Activated T-helper 2 cell treated with anti-CD3 and anti-CD28 coated beads, Interferon-gamma antibody, Interleukin-2, Interleukin-4, amounts not matched to agents 10 μg/mL and 5 μg/mL and 100 μg/mL, durations not matched to agents 14 hours and 24 hours and 36 hours (primary cell): ENCODE measurements around the gene KCNN2. TPM values are rescaled to one million over a fixed set of nuclear protein-coding genes. Genes with fewer than 3 reads are reported as not detected.
"Not testable (repeated sequence)": the region's sequence is repeated elsewhere in the genome, so short reads cannot be mapped to it uniquely, and the experiment has no call there.

ENCODE experiments used
- DNase-seq: peaks from one replicate; pipeline ENCODE4 v3.0.0; 2021; ENCODE audit warnings: low spot score
- H3K27ac Mint-ChIP-seq: one replicate; pipeline ENCODE4 v1.8.0; 2021; ENCODE audit warnings: mixed read lengths
- H3K27me3 Mint-ChIP-seq: one replicate; pipeline ENCODE4 v1.8.0; 2021; ENCODE audit warnings: low read depth, mixed read lengths
- H3K36me3 Mint-ChIP-seq: one replicate; pipeline ENCODE4 v1.8.0; 2021; ENCODE audit warnings: low read depth, mixed read lengths
- H3K4me1 Mint-ChIP-seq: one replicate; pipeline ENCODE4 v1.8.0; 2021; ENCODE audit warnings: low read depth, mixed read lengths
- H3K4me3 Mint-ChIP-seq: one replicate; pipeline ENCODE4 v1.8.0; 2021; ENCODE audit warnings: low read depth, mild to moderate bottlenecking, moderate library complexity, mixed read lengths
- H3K9me3 Mint-ChIP-seq: one replicate; pipeline ENCODE4 v1.8.0; 2021; ENCODE audit warnings: mixed read lengths
- intact Hi-C: fragments of 100-400 bp; cut with micrococcal nuclease; formaldehyde crosslinking; loops from one replicate; pipeline ENCODE4 v1.15.1; 2023
- total RNA-seq: library from RNA; stranded (reverse); gene quantifications from 2 replicates; pipeline ENCODE4 v1.2.3, GENCODE V29; 2022

The KCNN2 gene
- total RNA-seq, 1 donor from 2014 or later: not detected

DNA sequence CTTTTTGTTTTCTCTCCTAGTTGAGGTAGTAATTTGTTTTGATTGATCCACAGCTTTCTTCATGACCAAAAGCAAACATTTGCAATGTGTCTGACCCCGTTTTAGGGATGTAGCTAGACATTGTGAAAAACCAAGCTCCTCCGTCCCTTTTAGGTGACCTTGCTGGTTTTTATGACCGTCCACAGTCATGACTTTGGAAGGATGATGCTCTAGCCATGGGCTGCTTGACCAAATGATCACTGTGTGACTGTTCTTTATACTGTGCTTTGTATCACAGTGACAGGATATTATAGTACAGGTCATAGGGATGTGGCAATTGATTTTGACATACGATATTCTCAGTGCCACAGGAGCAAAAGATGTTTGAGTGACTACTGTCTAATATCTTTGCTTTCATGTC, 54.4 kb downstream of the KCNN2 start:
- Mint-ChIP-seq H3K27me3 (no peaks in the 10 kb centered on the region), H3K4me3 (no peak overlapping the region), H3K4me1 (no peaks in the 10 kb centered on the region), H3K36me3 (no peaks in the 10 kb centered on the region), H3K27ac (no peak overlapping the region), H3K9me3 (no peaks in the 10 kb centered on the region)
- intact Hi-C loops: no loop called here
- DNase-seq: no peak

DNA sequence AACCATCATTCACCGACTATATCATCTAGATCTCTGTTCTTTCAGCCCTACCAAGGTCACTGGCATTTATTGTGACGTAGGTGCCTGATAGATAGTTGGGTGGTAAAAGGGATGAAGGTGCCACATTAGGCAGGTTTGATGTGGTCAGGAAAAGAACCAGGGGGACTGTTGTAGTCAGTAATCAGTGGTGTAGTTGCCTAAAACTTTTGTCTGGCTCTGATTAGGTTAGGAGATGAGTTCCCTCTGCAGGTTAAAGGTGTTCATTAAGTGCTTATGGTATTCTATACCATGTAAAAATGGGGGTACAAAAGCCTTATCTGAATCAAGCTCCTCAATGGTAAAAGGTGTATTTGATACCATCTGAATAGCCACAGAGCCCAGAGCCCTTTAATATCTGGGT, 55.6 kb downstream of the KCNN2 start:
- H3K4me3 Mint-ChIP-seq: no peak overlapping the region
- intact Hi-C loops: no loop called here

DNA sequence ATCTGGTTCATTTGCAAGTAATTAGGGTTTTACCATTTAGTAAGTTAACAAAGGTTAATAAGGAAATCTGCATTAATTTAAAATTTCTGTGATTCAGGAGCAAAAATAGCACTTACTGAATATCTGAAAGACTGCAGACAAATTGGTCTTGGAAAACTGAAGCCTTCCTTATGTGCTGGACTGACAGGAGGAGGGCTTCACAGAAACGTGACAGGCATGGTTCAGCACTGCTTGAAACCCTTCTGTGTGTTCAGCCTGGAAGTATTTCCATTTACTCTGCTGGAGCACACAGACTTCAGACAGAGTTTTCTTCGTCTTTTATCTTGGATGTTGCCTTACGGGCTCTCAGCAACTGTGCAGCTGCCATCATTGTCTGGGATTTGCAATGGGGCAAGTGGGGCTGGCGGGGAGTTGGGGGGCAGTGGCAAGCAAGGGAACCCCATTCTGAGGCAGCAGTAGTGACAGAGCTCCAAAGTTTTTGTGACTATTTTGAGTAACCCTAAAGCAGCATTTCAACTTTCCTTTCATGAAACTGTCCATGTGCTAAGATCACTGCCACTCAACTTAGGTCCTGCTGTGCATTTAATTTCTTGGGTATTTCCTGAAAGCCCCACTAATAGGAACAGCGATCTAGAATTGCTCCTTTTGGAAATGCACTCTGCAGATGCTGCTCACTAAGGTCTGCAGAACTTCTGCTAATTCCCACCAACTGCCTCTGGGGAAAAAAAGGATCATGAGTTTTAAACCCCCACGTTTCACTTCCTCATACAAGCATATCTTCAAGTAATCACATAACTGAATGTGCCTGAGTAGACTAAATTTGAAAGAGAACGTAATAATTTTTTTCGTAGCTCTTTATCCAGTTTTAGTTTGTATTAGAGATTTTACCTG, 56.6 kb downstream of the KCNN2 start:
- Mint-ChIP-seq H3K4me3 (no peak overlapping the region), H3K27ac (no peak overlapping the region), H3K27me3 (no peaks in the 10 kb centered on the region), H3K4me1 (no peaks in the 10 kb centered on the region), H3K36me3 (no peaks in the 10 kb centered on the region), H3K9me3 (no peaks in the 10 kb centered on the region)
- DNase-seq: no peak
- intact Hi-C loops: no loop called here

More for the DNA sequence above, 55.6 kb downstream of the KCNN2 start:
- Mint-ChIP-seq H3K27me3 (no peaks in the 10 kb centered on the region), H3K27ac (no peak overlapping the region), H3K9me3 (no peaks in the 10 kb centered on the region), H3K4me1 (no peaks in the 10 kb centered on the region), H3K36me3 (no peaks in the 10 kb centered on the region)
- DNase-seq: no peak

DNA sequence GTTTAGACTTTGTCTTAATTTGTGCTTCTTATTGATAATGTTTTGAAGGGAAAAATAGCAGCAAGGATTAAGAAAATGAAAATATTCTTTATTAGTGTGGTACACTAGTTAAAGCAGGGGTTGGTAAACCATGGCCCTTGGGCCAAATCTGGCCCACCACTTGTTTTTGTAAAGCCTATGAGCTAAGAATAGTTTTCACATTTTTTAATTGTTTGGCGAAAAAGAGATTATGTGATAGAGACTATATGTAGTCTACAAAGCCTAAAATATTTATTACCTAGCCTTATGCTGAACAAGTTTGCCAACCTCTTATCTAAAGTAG, 57.2 kb downstream of the KCNN2 start:
- no peak for DNase-seq
- Mint-ChIP-seq H3K36me3 (no peaks in the 10 kb centered on the region), H3K4me3 (no peak overlapping the region), H3K27ac (no peak overlapping the region), H3K9me3 (no peaks in the 10 kb centered on the region), H3K27me3 (no peaks in the 10 kb centered on the region), H3K4me1 (no peaks in the 10 kb centered on the region)
- intact Hi-C loops: no loop called here

DNA sequence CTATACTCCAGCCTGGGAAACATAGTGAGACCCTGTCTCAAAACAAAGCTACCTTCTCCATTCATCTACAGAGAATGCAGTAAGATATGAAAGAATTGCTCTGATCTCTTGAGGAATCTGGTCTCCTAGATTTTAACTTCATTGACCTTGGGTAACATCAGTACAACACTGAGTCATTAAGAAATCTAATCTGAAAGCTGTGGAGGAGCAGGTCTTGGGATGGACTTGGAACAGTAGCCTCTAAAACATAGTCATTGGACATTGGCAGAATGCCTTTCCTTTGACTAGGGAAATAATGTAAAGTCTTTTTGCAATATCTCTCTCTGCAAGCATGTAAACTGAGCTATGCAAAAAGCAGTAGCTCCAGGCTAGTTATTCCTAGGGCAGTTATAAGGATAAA, 58.1 kb downstream of the KCNN2 start:
- H3K27ac Mint-ChIP-seq: no peak overlapping the region
- no peak overlapping the region for H3K4me3 Mint-ChIP-seq
- H3K4me1 Mint-ChIP-seq: no peaks in the 10 kb centered on the region
- no peak for DNase-seq
- H3K9me3 Mint-ChIP-seq: no peaks in the 10 kb centered on the region
- H3K36me3 Mint-ChIP-seq: no peaks in the 10 kb centered on the region
- intact Hi-C loops: no loop called here
- no peaks in the 10 kb centered on the region for H3K27me3 Mint-ChIP-seq

DNA sequence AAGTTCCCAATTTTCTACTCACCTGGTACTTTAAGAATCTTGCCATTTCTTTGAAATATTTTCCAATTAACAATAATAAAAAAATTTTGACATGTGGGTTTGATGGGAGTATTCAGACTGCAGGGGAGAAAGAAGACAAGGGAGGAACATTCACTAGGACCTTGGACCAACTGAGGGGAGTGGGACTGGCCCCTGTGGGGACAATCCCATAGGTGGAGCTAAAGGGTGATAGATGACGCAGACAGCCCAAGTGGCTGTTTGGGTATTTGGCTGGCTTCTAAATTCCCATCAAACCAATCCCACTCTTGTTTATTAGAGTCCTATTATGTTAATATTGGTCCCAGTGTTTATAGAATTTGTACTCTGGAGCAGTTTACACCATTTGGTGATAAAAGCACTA, 65.3 kb downstream of the KCNN2 start:
- H3K27ac Mint-ChIP-seq: no peak overlapping the region

DNA sequence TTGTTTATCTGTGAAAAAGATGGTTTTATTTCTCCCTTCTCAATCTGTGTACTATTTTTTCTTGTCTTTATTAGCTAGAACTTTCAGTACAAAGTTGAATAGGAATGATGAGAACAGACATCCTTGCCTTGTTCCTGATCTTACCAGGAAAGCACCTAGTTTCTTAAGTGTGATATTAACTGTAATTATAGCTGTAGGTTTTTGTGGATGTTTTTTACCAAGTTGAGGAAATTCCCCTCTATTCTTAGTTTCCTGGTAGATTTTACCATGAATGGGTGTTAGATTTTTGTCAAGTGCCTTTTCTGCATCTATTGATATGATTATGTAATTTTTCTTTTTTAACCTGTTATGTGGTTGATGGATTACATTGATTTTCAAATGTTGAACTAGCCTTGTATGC, 68.7 kb downstream of the KCNN2 start:
- intact Hi-C loops: no loop called here
- Mint-ChIP-seq H3K4me3 (no peak overlapping the region), H3K9me3 (no peaks in the 10 kb centered on the region), H3K27me3 (no peaks in the 10 kb centered on the region), H3K4me1 (no peaks in the 10 kb centered on the region), H3K27ac (no peak overlapping the region), H3K36me3 (no peaks in the 10 kb centered on the region)
- no peak for DNase-seq

More for the DNA sequence above, 65.3 kb downstream of the KCNN2 start:
- intact Hi-C loops: no loop called here
- Mint-ChIP-seq H3K4me3 (no peak overlapping the region), H3K9me3 (no peaks in the 10 kb centered on the region), H3K4me1 (no peaks in the 10 kb centered on the region), H3K36me3 (no peaks in the 10 kb centered on the region), H3K27me3 (no peaks in the 10 kb centered on the region)
- DNase-seq: no peak

DNA sequence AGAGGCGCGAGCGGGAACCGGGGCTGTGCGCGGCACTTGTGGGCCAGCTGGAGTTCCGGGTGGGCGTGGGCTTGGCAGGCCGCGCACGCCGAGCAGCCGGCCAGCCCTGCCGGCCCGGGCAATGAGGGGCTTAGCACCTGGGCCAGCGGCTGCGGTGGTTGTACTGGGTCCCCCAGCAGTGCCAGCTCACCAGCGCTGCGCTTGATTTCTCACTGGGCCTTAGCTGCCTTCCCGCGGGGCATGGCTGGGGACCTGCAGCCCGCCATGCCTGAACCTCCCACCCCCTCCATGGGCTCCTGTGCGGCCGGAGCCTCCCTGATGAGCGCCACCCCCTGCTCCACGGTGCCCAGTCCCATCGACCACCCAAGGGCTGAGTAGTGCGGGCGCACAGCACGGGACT, 70.8 kb downstream of the KCNN2 start:
- DNase-seq, H3K4me3 Mint-ChIP-seq, H3K36me3 Mint-ChIP-seq, intact Hi-C loops, H3K27me3 Mint-ChIP-seq, H3K27ac Mint-ChIP-seq, H3K9me3 Mint-ChIP-seq, H3K4me1 Mint-ChIP-seq: not testable (repeated sequence)

DNA sequence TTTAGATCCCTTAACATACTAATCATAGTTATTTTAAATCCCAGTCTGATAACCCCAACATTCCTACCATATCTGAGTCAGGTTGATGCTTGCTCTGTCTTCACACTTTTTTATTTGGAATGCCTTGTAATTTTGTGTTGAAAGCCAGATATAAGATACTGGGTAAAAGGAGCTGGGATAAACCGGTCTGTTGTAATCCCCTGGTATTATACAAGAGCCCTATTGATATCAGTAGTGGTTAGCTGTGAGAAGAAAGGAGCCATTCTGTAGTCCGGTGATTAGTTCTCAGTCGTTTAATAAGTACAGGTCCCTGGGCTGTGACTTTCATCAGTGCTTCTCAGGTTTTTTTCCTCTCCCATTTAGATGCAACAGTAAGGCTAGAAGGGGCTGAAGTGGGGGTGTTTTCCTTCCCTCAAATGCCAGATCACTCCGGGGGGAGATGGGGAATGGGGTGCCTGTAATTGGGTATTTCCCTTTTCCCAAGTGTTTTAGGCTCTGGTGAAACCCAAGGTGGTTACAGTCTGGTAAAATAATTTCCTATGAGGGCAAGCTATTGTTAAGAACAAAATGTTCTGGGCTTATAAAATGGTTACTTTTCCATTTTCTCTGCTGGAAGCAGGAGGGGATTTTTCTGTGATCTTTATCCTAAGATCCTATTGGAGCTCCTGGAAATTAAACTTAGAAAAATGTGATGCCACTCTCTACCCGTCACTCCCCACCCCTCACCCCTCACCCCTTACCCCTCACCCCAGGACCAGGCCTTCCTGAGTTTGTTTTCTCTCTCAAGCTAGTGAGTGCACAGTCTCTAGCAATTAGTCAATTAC, 72.7 kb downstream of the KCNN2 start:
- no peak overlapping the region for H3K4me3 Mint-ChIP-seq
- no peaks in the 10 kb centered on the region for H3K9me3 Mint-ChIP-seq
- H3K27ac Mint-ChIP-seq: no peak overlapping the region
- no peaks in the 10 kb centered on the region for H3K36me3 Mint-ChIP-seq
- H3K27me3 Mint-ChIP-seq: no peaks in the 10 kb centered on the region
- H3K4me1 Mint-ChIP-seq: no peaks in the 10 kb centered on the region
- intact Hi-C loops: no loop called here
- no peak for DNase-seq

DNA sequence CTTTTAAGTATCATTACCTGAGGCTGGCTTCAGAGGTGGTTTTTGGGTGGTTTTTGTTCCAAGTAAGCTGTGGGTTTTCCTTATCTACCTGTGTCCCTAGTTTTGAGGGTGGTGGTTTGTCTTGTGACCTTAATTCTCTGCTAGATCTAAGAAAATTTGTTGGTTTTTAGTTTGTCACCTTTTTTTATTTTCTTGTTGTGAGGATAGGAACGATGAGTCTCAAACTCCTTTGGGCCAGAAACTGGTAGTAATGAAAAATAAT, 73.3 kb downstream of the KCNN2 start:
- Mint-ChIP-seq H3K27ac (no peak overlapping the region), H3K4me3 (no peak overlapping the region), H3K4me1 (no peaks in the 10 kb centered on the region), H3K9me3 (no peaks in the 10 kb centered on the region), H3K27me3 (no peaks in the 10 kb centered on the region), H3K36me3 (no peaks in the 10 kb centered on the region)
- intact Hi-C loops: no loop called here
- DNase-seq: no peak

DNA sequence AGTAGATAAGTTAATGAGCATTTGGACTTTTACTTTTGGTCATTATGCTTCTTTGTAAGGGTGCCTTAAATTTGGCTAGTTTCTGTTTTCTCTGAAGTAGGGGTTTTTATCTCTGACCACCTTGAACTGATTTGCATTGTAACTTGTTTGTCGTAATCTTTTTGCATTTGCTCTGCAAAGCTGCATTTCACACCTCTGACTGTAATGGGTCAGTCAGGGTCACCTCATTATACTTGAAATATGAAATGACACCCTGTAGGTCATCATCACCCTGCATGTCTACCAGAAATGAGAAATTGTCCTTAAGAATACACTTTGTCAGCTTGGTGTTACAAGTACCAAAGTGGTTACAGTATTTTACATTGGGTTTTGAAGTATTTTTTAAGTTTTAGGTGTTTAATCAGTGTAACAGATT, 74.0 kb downstream of the KCNN2 start:
- H3K9me3 Mint-ChIP-seq: no peaks in the 10 kb centered on the region
- H3K36me3 Mint-ChIP-seq: no peaks in the 10 kb centered on the region
- no peaks in the 10 kb centered on the region for H3K27me3 Mint-ChIP-seq
- no peaks in the 10 kb centered on the region for H3K4me1 Mint-ChIP-seq
- DNase-seq: no peak
- intact Hi-C loops: no loop called here
- no peak overlapping the region for H3K4me3 Mint-ChIP-seq
- no peak overlapping the region for H3K27ac Mint-ChIP-seq

DNA sequence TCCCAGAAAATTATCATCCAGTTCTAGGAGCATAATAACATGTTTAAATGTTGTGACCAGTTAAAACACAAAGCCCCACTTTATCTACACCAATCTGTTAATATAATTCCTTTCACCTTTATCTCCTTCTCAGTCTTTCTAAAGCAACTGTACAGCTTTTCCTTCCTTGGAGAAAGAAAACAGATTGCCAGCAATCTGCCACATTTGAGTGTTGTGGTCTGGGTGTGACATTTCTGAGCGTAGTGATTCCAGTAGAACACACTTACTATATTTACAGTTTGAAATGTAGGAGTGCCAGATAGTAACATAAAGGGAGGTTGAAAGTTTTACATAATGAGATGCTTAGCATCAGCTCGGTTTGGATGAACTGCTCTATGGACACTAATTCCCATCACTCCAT, 76.1 kb downstream of the KCNN2 start:
- Mint-ChIP-seq H3K36me3 (no peaks in the 10 kb centered on the region), H3K4me1 (no peaks in the 10 kb centered on the region)

DNA sequence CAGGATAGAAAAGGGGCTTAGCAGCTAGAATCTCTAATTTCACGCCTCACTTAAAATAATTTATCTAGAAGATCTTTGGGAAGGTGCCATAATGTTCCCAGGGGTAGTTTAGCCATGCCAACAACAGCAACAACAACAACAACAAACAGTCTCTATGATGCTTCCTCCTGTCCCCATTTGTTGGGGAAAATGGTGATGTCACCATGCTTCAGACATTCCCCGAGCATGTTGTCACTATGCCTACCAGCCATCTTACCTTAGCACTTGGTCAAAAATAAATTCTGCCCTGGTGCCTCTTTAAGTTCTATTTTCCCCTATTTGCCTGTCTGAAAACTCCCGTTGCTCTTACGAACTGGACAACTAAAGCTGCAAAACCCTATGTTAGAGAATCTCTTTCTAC, 76.6 kb downstream of the KCNN2 start:
- intact Hi-C loops: no loop called here
- Mint-ChIP-seq H3K27ac (no peak overlapping the region), H3K27me3 (no peaks in the 10 kb centered on the region), H3K9me3 (no peaks in the 10 kb centered on the region), H3K36me3 (no peaks in the 10 kb centered on the region), H3K4me3 (no peak overlapping the region), H3K4me1 (no peaks in the 10 kb centered on the region)
- no peak for DNase-seq

More for the DNA sequence above, 76.1 kb downstream of the KCNN2 start:
- intact Hi-C loops: no loop called here
- Mint-ChIP-seq H3K4me3 (no peak overlapping the region), H3K27me3 (no peaks in the 10 kb centered on the region), H3K9me3 (no peaks in the 10 kb centered on the region), H3K27ac (no peak overlapping the region)
- DNase-seq: no peak
